Measurements from ENCODE around the gene ZNF74.
A peak's percentile ranks its signal among the peaks of the same experiment; 100 is the strongest.

DNA sequence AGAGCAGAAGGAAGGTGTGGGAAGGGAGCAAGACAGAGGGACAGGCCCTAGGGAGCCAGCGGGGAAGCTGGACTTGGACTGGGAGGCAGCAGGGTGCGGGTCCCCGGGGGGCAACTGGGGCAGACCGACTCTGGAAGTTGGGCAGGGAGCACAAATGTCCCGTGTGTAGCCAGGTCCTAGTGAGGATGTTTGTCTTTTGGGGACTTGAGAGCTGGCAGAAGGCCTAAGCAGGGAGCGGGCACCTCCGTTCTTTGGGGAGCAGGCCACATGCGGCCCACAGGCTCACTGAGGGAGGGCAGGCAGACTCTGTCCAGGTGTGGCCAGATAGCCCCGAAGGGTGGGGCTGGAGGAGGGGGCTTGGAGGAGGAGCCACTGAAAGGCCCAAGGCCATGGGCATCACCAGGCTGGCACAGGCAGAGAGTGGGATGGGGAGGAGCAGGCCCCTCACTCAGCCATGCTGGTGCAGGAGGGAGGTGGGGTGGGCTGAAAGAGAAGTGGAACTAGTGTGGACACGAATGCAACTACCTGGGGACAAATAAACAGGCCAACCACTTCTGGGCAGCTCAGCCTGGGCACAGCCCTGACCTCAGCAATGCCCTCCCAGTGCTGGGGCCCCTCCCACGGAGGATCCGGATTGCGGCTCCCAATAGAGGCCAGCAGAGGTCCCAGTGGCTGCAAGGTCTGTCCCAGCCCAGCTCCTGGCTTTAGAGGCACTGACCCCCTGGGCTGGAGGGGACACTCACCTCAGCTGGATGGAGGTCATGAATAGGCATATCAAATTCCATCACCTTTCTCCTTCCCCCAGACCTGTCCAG, 44.9 kb downstream of the ZNF74 start:
- TF ChIP-seq CTCF (IDR thresholded peaks at IDR 0.05) (peak; percentile 30), ZFX (IDR thresholded peaks at IDR 0.05; ENCODE audit: borderline replicate concordance) (no peak)

Measured in 22Rv1 (cell line).